Osteoblast (primary cell): Measurements from ENCODE around the gene RANBP1. TPM values are rescaled to one million over a fixed set of nuclear protein-coding genes. Genes with fewer than 3 reads are reported as not detected.

Experiments
- DNase-seq: peaks from one replicate; pipeline ENCODE4 v3.0.0; 2011; ENCODE audit warnings: low spot score, mixed read lengths; ENCODE audit not compliant: insufficient read length; ENCODE audit errors: missing footprints
- H2AFZ ChIP-seq: 2 replicates; pipeline ENCODE4 v1.6.0; 2011; ENCODE audit warnings: mild to moderate bottlenecking, low read length
- H3K27ac ChIP-seq: 2 replicates; pipeline ENCODE4 v1.5.1; 2011; ENCODE audit warnings: mild to moderate bottlenecking, low read depth, low read length, moderate library complexity
- H3K27me3 ChIP-seq: 2 replicates; pipeline ENCODE4 v1.6.0; 2012; ENCODE audit warnings: mild to moderate bottlenecking, control low read depth, inconsistent platforms, low read length, moderate library complexity; ENCODE audit not compliant: insufficient read depth
- H3K36me3 ChIP-seq: 2 replicates; pipeline ENCODE4 v1.5.1; 2011; ENCODE audit warnings: mild to moderate bottlenecking, low read length, control low read depth, moderate library complexity; ENCODE audit not compliant: insufficient read depth
- H3K4me1 ChIP-seq: 2 replicates; pipeline ENCODE4 v1.5.1; 2011; ENCODE audit warnings: mild to moderate bottlenecking, low read length, control low read depth, moderate library complexity; ENCODE audit not compliant: insufficient read depth
- H3K4me2 ChIP-seq: 2 replicates; pipeline ENCODE4 v1.6.0; 2011; ENCODE audit warnings: mild to moderate bottlenecking, low read length; ENCODE audit not compliant: insufficient read depth
- H3K4me3 ChIP-seq: fragments of 200-600 bp; sonication (generic); 3 replicates; pipeline ENCODE4 v1.5.1; 2012; ENCODE audit warnings: mild to moderate bottlenecking, low read length, inconsistent platforms; ENCODE audit not compliant: insufficient read depth
- H3K79me2 ChIP-seq: 2 replicates; pipeline ENCODE4 v1.6.0; 2012; ENCODE audit warnings: mild to moderate bottlenecking, low read length, control low read depth, inconsistent platforms; ENCODE audit not compliant: insufficient read depth
- H3K9me3 ChIP-seq: 2 replicates; pipeline ENCODE4 v1.5.1; 2011; ENCODE audit warnings: low read depth, low read length, control low read depth
- H4K20me1 ChIP-seq: 2 replicates; pipeline ENCODE4 v1.6.0; 2012; ENCODE audit warnings: mild to moderate bottlenecking, low read length, control low read depth; ENCODE audit not compliant: insufficient read depth
- total RNA-seq: library from RNA; depleted of rRNA; stranded (reverse); fragments of >200 nt; gene quantifications from 2 replicates; pipeline ENCODE4 v1.2.3, GENCODE V29; 2012
- TF ChIP-seq, protein P1 (sequence below): IDR thresholded peaks from 2 replicates; pipeline ENCODE4 v1.5.1; 2011; ENCODE audit warnings: mild to moderate bottlenecking, low read depth, low read length, moderate library complexity; ENCODE audit errors: extremely low read depth

The RANBP1 gene
- total RNA-seq, 1 donor: 85.8 TPM

- Histone ChIP-seq H3K4me1 (peaks cover 2% of the 10 kb centered on the region), H3K79me2 (peaks cover 6% of the 10 kb centered on the region), H3K27me3 (no peaks in the 10 kb centered on the region), H3K36me3 (no peaks in the 10 kb centered on the region), H2AFZ (no peak overlapping the region), H3K9me3 (no peaks in the 10 kb centered on the region), H3K27ac (no peak overlapping the region), H3K4me3 (no peak overlapping the region), H4K20me1 (no peaks in the 10 kb centered on the region), H3K4me2 (no peak overlapping the region)
- no peak for DNase-seq
- TF ChIP-seq, protein P1, sequence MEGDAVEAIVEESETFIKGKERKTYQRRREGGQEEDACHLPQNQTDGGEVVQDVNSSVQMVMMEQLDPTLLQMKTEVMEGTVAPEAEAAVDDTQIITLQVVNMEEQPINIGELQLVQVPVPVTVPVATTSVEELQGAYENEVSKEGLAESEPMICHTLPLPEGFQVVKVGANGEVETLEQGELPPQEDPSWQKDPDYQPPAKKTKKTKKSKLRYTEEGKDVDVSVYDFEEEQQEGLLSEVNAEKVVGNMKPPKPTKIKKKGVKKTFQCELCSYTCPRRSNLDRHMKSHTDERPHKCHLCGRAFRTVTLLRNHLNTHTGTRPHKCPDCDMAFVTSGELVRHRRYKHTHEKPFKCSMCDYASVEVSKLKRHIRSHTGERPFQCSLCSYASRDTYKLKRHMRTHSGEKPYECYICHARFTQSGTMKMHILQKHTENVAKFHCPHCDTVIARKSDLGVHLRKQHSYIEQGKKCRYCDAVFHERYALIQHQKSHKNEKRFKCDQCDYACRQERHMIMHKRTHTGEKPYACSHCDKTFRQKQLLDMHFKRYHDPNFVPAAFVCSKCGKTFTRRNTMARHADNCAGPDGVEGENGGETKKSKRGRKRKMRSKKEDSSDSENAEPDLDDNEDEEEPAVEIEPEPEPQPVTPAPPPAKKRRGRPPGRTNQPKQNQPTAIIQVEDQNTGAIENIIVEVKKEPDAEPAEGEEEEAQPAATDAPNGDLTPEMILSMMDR: no peak
Observed at GRCh38 chr22:20147237-20147988, 31.5 kb downstream of the RANBP1 start.

DNA sequence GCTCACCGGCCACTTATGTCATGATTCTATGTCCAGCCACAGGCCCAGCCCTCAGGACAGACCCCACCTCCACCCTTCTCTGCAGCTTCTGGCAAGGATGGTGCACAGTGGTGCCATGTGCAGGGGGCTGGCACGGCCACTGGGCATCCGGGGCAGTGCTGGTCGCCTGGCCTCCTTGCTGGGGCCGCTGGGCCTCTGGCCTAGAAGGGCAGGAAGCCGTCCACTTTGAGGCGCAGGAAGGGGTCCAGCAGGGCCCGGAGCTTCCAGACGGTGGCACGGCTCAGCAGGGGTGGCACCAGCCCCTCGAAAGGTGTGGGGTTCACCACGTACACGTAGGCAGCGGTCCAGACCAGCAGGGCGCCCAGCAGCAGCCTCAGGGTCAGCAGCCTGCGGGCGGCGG is 32.5 kb downstream of the RANBP1 start:
- Histone ChIP-seq H4K20me1 (no peaks in the 10 kb centered on the region), H3K4me3 (no peak overlapping the region), H3K4me2 (no peak overlapping the region), H3K79me2 (no peaks in the 10 kb centered on the region), H3K36me3 (no peaks in the 10 kb centered on the region), H3K27ac (no peak overlapping the region), H2AFZ (no peak overlapping the region), H3K27me3 (no peaks in the 10 kb centered on the region), H3K9me3 (no peaks in the 10 kb centered on the region), H3K4me1 (no peaks in the 10 kb centered on the region)
- TF ChIP-seq, protein P1: no peak
- DNase-seq: no peak

GRCh38 chr22:20149257-20150250 is 33.6 kb downstream of the RANBP1 start:
- Histone ChIP-seq H3K36me3 (no peaks in the 10 kb centered on the region), H3K27ac (no peak overlapping the region), H3K9me3 (no peaks in the 10 kb centered on the region), H3K4me3 (no peak overlapping the region), H4K20me1 (no peaks in the 10 kb centered on the region), H2AFZ (no peak overlapping the region), H3K79me2 (no peaks in the 10 kb centered on the region), H3K4me2 (no peak overlapping the region), H3K4me1 (peaks cover under 1% of the 10 kb centered on the region), H3K27me3 (no peaks in the 10 kb centered on the region)
- DNase-seq: no peak
- TF ChIP-seq, protein P1: no peak
